ENCODE data around the gene WBP11. TPM values are rescaled to one million over a fixed set of nuclear protein-coding genes. Genes with fewer than 3 reads are reported as not detected.

WBP11 gene
- total RNA-seq, 4 donors from 2014 or later, result 16.7 to 24.4 (median 19.7) TPM

DNA sequence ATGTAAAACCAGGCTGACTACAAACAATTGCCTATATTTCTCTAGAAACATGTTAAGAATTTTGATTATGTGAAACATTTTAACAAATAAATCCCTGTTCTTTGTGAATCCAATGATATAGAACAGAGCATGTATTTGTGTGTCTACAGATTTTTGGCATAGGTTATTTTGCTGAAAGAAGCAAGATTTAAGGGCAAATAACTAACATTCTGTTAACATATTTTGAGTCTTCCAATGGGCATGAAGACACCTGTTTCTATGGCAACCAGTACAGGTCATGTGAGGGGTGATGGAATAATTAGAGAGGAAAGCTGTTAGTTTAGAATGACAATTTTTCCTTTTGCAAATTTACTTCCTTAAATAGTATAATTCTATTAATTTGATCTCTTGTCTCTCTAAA is 31.2 kb upstream of the WBP11 start:
- Histone ChIP-seq H3K9me3 (no peaks in the 10 kb centered on the region), H3K27me3 (peaks cover 2% of the 10 kb centered on the region), H3K4me1 (no peaks in the 10 kb centered on the region), H3K4me3 (no peak overlapping the region), H3K27ac (no peak overlapping the region), H3K36me3 (no peaks in the 10 kb centered on the region)
- TF ChIP-seq EP300 (IDR thresholded peaks at IDR 0.05), result no peak
- no peak for TF ChIP-seq POLR2AphosphoS5 (IDR thresholded peaks at IDR 0.05)
- TF ChIP-seq, protein P1, sequence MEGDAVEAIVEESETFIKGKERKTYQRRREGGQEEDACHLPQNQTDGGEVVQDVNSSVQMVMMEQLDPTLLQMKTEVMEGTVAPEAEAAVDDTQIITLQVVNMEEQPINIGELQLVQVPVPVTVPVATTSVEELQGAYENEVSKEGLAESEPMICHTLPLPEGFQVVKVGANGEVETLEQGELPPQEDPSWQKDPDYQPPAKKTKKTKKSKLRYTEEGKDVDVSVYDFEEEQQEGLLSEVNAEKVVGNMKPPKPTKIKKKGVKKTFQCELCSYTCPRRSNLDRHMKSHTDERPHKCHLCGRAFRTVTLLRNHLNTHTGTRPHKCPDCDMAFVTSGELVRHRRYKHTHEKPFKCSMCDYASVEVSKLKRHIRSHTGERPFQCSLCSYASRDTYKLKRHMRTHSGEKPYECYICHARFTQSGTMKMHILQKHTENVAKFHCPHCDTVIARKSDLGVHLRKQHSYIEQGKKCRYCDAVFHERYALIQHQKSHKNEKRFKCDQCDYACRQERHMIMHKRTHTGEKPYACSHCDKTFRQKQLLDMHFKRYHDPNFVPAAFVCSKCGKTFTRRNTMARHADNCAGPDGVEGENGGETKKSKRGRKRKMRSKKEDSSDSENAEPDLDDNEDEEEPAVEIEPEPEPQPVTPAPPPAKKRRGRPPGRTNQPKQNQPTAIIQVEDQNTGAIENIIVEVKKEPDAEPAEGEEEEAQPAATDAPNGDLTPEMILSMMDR (IDR thresholded peaks at IDR 0.05), result no peak
- no peak for TF ChIP-seq POLR2A (IDR thresholded peaks at IDR 0.05)
- no peak for DNase-seq (ENCODE audit: low spot score in 2 of 2)

DNA sequence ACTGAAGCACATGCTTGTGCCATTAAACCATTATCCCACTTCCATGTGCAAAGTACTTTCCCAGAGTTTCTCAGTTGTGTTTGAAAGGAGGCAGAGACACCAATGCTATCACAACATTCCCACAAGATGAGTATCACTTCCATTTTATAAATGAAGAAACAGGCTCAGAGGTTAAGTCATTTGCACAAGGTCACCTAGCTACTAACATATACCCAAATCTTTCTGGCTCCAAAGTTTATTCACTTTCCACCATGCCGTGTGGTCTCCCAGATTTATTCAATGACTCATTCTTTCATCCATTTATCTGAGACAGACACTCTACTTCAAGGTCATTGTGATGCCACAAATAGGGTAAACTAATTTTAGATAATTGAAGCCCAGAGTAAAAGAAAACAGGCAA is 30.7 kb upstream of the WBP11 start:
- TF ChIP-seq POLR2AphosphoS5 (IDR thresholded peaks at IDR 0.05), result no peak
- TF ChIP-seq EP300 (IDR thresholded peaks at IDR 0.05), result no peak
- no peak for TF ChIP-seq POLR2A (IDR thresholded peaks at IDR 0.05)
- TF ChIP-seq, protein P1 (IDR thresholded peaks at IDR 0.05), result no peak
- no peak for DNase-seq (ENCODE audit: low spot score in 2 of 2)
- no peak overlapping the region for H3K27ac ChIP-seq
- 39% methylated on average over 1 of the region's 1 CpG for WGBS
- no peak overlapping the region for H3K4me3 ChIP-seq
- H3K4me1 ChIP-seq, result no peaks in the 10 kb centered on the region
- H3K27me3 ChIP-seq, result peaks cover 2% of the 10 kb centered on the region
- no peaks in the 10 kb centered on the region for H3K36me3 ChIP-seq
- H3K9me3 ChIP-seq, result no peaks in the 10 kb centered on the region

DNA sequence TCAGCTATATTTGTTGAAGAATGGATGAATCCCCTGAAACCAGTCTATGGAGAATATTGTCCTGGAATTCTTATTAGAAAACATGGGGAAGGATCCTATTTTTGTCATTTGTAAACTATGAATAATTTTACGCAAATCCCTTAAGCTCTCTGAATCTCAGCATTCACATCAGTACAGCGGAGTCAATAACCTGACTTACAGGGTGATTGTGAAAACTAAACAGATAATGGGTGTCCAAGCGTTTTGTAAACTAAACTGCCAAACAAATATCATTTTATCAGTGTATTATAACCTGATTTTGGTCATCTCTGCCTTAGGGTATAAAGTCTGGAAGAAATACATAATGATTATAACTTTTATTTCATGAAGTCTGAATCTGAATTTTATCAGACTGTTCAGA is 30.1 kb upstream of the WBP11 start:
- WGBS, result 85% methylated on average over 3 of the region's 3 CpGs
- no peak for DNase-seq (ENCODE audit: low spot score in 2 of 2)
- no peaks in the 10 kb centered on the region for H3K4me1 ChIP-seq
- no peak for TF ChIP-seq POLR2AphosphoS5 (IDR thresholded peaks at IDR 0.05)
- H3K36me3 ChIP-seq, result no peaks in the 10 kb centered on the region
- H3K4me3 ChIP-seq, result no peak overlapping the region
- H3K9me3 ChIP-seq, result no peaks in the 10 kb centered on the region
- no peak overlapping the region for H3K27ac ChIP-seq
- peaks cover 2% of the 10 kb centered on the region for H3K27me3 ChIP-seq

DNA sequence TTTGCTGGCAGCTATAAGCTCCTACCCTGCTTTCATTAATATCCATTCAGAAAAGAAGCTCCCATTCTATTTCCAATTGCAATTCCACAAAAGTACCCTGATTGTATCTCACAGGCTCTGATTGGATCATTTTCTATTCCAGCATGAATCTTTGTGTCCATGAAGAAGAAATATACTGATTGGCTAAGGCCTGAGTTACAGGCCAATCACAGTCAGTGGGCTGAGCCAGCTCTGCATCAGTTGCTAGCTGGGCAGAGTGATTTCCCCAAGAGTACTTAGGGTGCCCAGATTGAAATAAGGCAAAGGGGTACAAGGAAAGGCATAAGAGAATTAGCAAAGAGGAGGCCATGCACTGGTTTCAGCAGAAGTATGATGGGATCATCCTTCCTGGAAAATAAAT is 25.6 kb upstream of the WBP11 start:
- Histone ChIP-seq H3K4me1 (no peaks in the 10 kb centered on the region), H3K27me3 (peaks cover 2% of the 10 kb centered on the region), H3K4me3 (no peak overlapping the region), H3K9me3 (no peaks in the 10 kb centered on the region), H3K27ac (no peak overlapping the region), H3K36me3 (no peaks in the 10 kb centered on the region)
- no peak for DNase-seq (ENCODE audit: low spot score in 2 of 2)
- TF ChIP-seq POLR2AphosphoS5 (IDR thresholded peaks at IDR 0.05), result no peak
- TF ChIP-seq EP300 (IDR thresholded peaks at IDR 0.05), result no peak
- no peak for TF ChIP-seq POLR2A (IDR thresholded peaks at IDR 0.05)
- TF ChIP-seq, protein P1 (IDR thresholded peaks at IDR 0.05), result no peak

DNA sequence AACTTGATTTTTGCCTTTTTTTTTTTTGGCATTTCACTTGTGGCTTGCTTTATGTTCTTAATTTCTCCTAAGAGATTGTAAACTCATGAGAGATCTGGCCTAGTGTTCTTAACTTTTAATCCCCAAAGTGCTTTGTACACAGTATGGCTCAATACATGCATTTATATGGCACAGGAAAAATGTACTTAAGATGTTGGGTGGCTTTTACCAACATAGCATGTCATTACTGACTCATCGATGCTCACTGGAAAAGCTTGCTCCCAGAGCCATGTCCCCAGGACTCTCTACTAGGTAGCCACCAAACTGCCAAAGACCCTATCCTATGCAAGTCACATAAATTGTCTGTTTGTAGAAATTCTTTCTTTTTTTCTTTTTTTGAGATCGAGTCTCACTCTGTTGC is 23.8 kb upstream of the WBP11 start:
- Histone ChIP-seq H3K27me3 (no peaks in the 10 kb centered on the region), H3K27ac (no peak overlapping the region), H3K4me3 (no peak overlapping the region), H3K36me3 (no peaks in the 10 kb centered on the region), H3K4me1 (no peaks in the 10 kb centered on the region), H3K9me3 (no peaks in the 10 kb centered on the region)
- DNase-seq (ENCODE audit: low spot score in 2 of 2), result no peak
- 95% methylated on average over 2 of the region's 2 CpGs for WGBS
- TF ChIP-seq POLR2AphosphoS5 (IDR thresholded peaks at IDR 0.05) (no peak), EP300 (IDR thresholded peaks at IDR 0.05) (no peak), POLR2A (IDR thresholded peaks at IDR 0.05) (no peak)
- TF ChIP-seq, protein P1 (IDR thresholded peaks at IDR 0.05), result no peak

DNA sequence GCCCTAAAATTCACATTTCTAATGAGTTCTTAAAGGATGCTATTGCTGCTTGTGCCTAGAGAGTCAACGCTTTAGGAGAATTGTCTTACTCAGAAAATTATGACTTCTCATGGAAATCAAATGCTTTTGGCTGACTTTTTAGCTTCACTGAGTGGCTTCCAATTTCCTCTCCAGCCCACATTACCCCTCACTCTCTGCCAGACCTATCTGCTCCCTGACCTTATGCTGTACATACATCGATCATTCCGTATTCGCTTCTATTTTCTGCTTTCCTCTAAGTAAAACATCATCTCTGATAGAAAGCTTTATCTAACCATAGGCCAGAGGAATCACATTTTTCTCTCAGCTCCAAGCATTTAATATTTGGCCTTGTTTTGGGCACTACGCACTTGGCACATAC is 23.2 kb upstream of the WBP11 start:
- H3K27ac ChIP-seq, result no peak overlapping the region

More for the DNA sequence above, 23.2 kb upstream of the WBP11 start:
- Histone ChIP-seq H3K27me3 (no peaks in the 10 kb centered on the region), H3K4me3 (no peak overlapping the region), H3K9me3 (no peaks in the 10 kb centered on the region), H3K4me1 (no peaks in the 10 kb centered on the region), H3K36me3 (no peaks in the 10 kb centered on the region)
- TF ChIP-seq EP300 (IDR thresholded peaks at IDR 0.05), result no peak
- DNase-seq (ENCODE audit: low spot score in 2 of 2), result no peak
- WGBS, result 81% methylated on average over 5 of the region's 5 CpGs
